SW480 (cell line): ENCODE results near the gene PIK3R5.
"Not testable (repeated sequence)": the region's sequence is repeated elsewhere in the genome, so short reads cannot be mapped to it uniquely, and the experiment has no call there.

Experiments used
- DNase-seq: peaks from one replicate; pipeline ENCODE4 v3.0.0-alpha.2; 2016; ENCODE audit warnings: low spot score

PIK3R5 gene

GRCh38 chr17:8965394-8966168, at the start of gene PIK3R5:
PIK3R5 (minus strand) TSS chr17:8965707; CDS start chr17:8911494, 54,213 bp downstream.
- no peak for DNase-seq

- DNase-seq, result no peak
These were observed 45.5 kb upstream of the PIK3R5 start for GRCh38 chr17:9011001-9011400.

- no peak for DNase-seq
These were observed 44.2 kb upstream of the PIK3R5 start for GRCh38 chr17:9009737-9010136.

- no peak for DNase-seq
These were observed 43.6 kb upstream of the PIK3R5 start for GRCh38 chr17:9009096-9009495.

- DNase-seq, result no peak
These were observed 41.7 kb upstream of the PIK3R5 start for GRCh38 chr17:9007052-9007714.

- no peak for DNase-seq
These were observed 40.8 kb upstream of the PIK3R5 start for GRCh38 chr17:9006175-9006767.

GRCh38 chr17:9004961-9005285, 39.4 kb upstream of the PIK3R5 start:
- no peak for DNase-seq

- no peak for DNase-seq
These were observed 38.8 kb upstream of the PIK3R5 start for GRCh38 chr17:9004132-9004960.

- DNase-seq, result no peak
These were observed 38.0 kb upstream of the PIK3R5 start for GRCh38 chr17:9003355-9004131.

- DNase-seq, result no peak
These were observed 37.3 kb upstream of the PIK3R5 start for GRCh38 chr17:9002606-9003354.

GRCh38 chr17:9002227-9002605, 36.7 kb upstream of the PIK3R5 start:
- DNase-seq, result no peak

GRCh38 chr17:9001559-9001958, 36.1 kb upstream of the PIK3R5 start:
- no peak for DNase-seq

- peak; percentile 58 for DNase-seq
These were observed 32.6 kb upstream of the PIK3R5 start for GRCh38 chr17:8997994-8998628.

- no peak for DNase-seq
These were observed 30.2 kb upstream of the PIK3R5 start for GRCh38 chr17:8995711-8996110.

- DNase-seq, result peak; percentile 37
These were observed 28.8 kb upstream of the PIK3R5 start for GRCh38 chr17:8994319-8994718.

- DNase-seq, result peak; percentile 34
These were observed 26.2 kb upstream of the PIK3R5 start for GRCh38 chr17:8991514-8992285.

GRCh38 chr17:8988263-8988935, 22.9 kb upstream of the PIK3R5 start:
- not testable (repeated sequence) for DNase-seq

- DNase-seq, result no peak
These were observed 20.8 kb upstream of the PIK3R5 start for GRCh38 chr17:8986295-8986694.

GRCh38 chr17:8985054-8985701, 19.7 kb upstream of the PIK3R5 start:
- DNase-seq, result no peak
